NCI-H2227 treated with DMSO at 0.1 percent for 48 hours (cell line): Measurements from ENCODE around the gene N4BP2L2.
A peak's percentile ranks its signal among the peaks of the same experiment; 100 is the strongest.

Experiments
- DNase-seq: peaks from one replicate; lab custom pipeline; 2025; lab: John Stamatoyannopoulos, UW

Gene N4BP2L2

GRCh38 chr13:32426191-32426989 is 112.2 kb downstream of the N4BP2L2 start:
- DNase-seq = no peak

GRCh38 chr13:32425158-32425557 is 113.4 kb downstream of the N4BP2L2 start:
- no peak for DNase-seq

- no peak for DNase-seq
Observed at GRCh38 chr13:32423592-32423991, 115.0 kb downstream of the N4BP2L2 start.

GRCh38 chr13:32419862-32420261 is 118.7 kb downstream of the N4BP2L2 start:
- no peak for DNase-seq

- no peak for DNase-seq
Observed at GRCh38 chr13:32417995-32418394, 120.6 kb downstream of the N4BP2L2 start.

- DNase-seq = no peak
Observed at GRCh38 chr13:32415019-32415418, 123.6 kb downstream of the N4BP2L2 start.

- no peak for DNase-seq
Observed at GRCh38 chr13:32414580-32414979, 124.0 kb downstream of the N4BP2L2 start.

GRCh38 chr13:32413284-32413683 is 125.3 kb downstream of the N4BP2L2 start:
- no peak for DNase-seq

- DNase-seq = peak; percentile 31
Observed at GRCh38 chr13:32409561-32410421, 128.8 kb downstream of the N4BP2L2 start.

- no peak for DNase-seq
Observed at GRCh38 chr13:32409001-32409313, 129.6 kb downstream of the N4BP2L2 start.

- DNase-seq = no peak
Observed at GRCh38 chr13:32408296-32409000, 130.1 kb downstream of the N4BP2L2 start.

GRCh38 chr13:32407854-32408253 is 130.7 kb downstream of the N4BP2L2 start:
- DNase-seq = no peak

- DNase-seq = no peak
Observed at GRCh38 chr13:32403108-32403507, 135.5 kb downstream of the N4BP2L2 start.

GRCh38 chr13:32391101-32391619 is 147.4 kb downstream of the N4BP2L2 start:
- no peak for DNase-seq

GRCh38 chr13:32390484-32390883 is 148.1 kb downstream of the N4BP2L2 start:
- DNase-seq = no peak

GRCh38 chr13:32390048-32390447 is 148.5 kb downstream of the N4BP2L2 start:
- no peak for DNase-seq

GRCh38 chr13:32385410-32385809 is 153.2 kb downstream of the N4BP2L2 start:
- DNase-seq = no peak

GRCh38 chr13:32384702-32385101 is 153.9 kb downstream of the N4BP2L2 start:
- DNase-seq = no peak

- no peak for DNase-seq
Observed at GRCh38 chr13:32383836-32384618, 154.6 kb downstream of the N4BP2L2 start.
